HepG2 (cell line): ENCODE measurements around the gene TNFSF11. TPM values are rescaled to one million over a fixed set of nuclear protein-coding genes. Genes with fewer than 3 reads are reported as not detected.

Source experiments
- ATAC-seq: fragments of 200-7000 bp; cut with Tn5 transposase; 3 replicates; pipeline ENCODE4 v1.9.1; 2020; ENCODE audit warnings: mild to moderate bottlenecking, moderate library complexity
- BruUV-seq: library from RNA; stranded (reverse); fragments of 400-500 nt; replicated peaks from 2 replicates; lab custom pipeline; 2021; lab: Mats Ljungman, UMichigan
- CTCF ChIA-PET: fragments of 300-600 bp; formaldehyde crosslinking; extraction: SDS; loops from one replicate; lab custom pipeline; 2021; ENCODE audit warnings: low total read pairs, inconsistent platforms, low intra/inter-chr PET ratio; lab: Yijun Ruan, JAX
- POLR2A ChIA-PET: fragments of 350-600 bp; sonication (Branson Sonifier 250); formaldehyde crosslinking; loops from one replicate; lab custom pipeline; 2020; ENCODE audit warnings: antibody characterized with exemption, inconsistent platforms; lab: Yijun Ruan, JAX
- DNase-seq: peaks from one replicate; pipeline ENCODE4 v3.0.0-alpha.2; 2015; ENCODE audit warnings: low spot score
- FAIRE-seq: peaks from 3 replicates; lab custom pipeline; 2011; peaks lifted over from hg19 to GRCh38; lab: Jason Lieb, UNC
- H2AFZ ChIP-seq: one replicate; pipeline ENCODE4 v1.6.1; 2011; ENCODE audit warnings: low read length, inconsistent platforms
- H3K27ac ChIP-seq: fragments of 300-600 bp; 3 replicates; pipeline ENCODE4 v1.8.0; 2011; ENCODE audit warnings: mixed run types, mild to moderate bottlenecking, mixed read lengths, low read length, inconsistent platforms; ENCODE audit not compliant: insufficient read depth; ENCODE audit errors: extremely low read length
- H3K27me3 ChIP-seq, 2 experiments: fragments of 200-600 bp in 1 of 2; 2 replicates in 1 of 2; 3 replicates in 1 of 2; pipeline versions ENCODE4 v1.6.0 to v1.8.0; 2011; ENCODE audit warnings: low read length in 2 of 2, mild to moderate bottlenecking in 2 of 2, moderate library complexity in 2 of 2, inconsistent platforms in 1 of 2; ENCODE audit not compliant: insufficient read depth in 2 of 2, control insufficient read depth in 1 of 2
- H3K36me3 ChIP-seq, 2 experiments: fragments of 200-600 bp in 1 of 2; replicated peaks in 1 of 2; 2 replicates in 1 of 2; 3 replicates in 1 of 2; pipeline versions ENCODE4 v1.5.1 to v1.8.0; 2011; ENCODE audit warnings: low read length in 2 of 2, inconsistent platforms in 1 of 2; ENCODE audit not compliant: insufficient read depth in 2 of 2, control insufficient read depth in 1 of 2
- H3K4me1 ChIP-seq: 2 replicates; pipeline ENCODE4 v1.5.1; 2012; ENCODE audit warnings: low read length, inconsistent platforms; ENCODE audit not compliant: insufficient read depth
- H3K4me2 ChIP-seq: 2 replicates; pipeline ENCODE4 v1.6.0; 2011; ENCODE audit warnings: low read depth, low read length, inconsistent platforms
- H3K4me3 ChIP-seq, 3 experiments: fragments of 200-600 bp in 1 of 3; sonication (generic), shearing (Covaris generic) in 1 of 3; replicated peaks in 1 of 3; 2 replicates each; pipeline ENCODE4 v1.5.1; 2011 to 2016; ENCODE audit warnings: low read length in 3 of 3, inconsistent platforms in 2 of 3, low read depth in 2 of 3, mild to moderate bottlenecking in 2 of 3, control low read depth in 1 of 3, mixed read lengths in 1 of 3; ENCODE audit not compliant: insufficient read depth in 1 of 3
- H3K79me2 ChIP-seq: one replicate; pipeline ENCODE4 v1.6.1; 2011; ENCODE audit warnings: low read length, inconsistent platforms; ENCODE audit not compliant: insufficient read depth
- H3K9ac ChIP-seq: 2 replicates; pipeline ENCODE4 v1.6.0; 2011; ENCODE audit warnings: mild to moderate bottlenecking, low read depth, low read length, inconsistent platforms; ENCODE audit not compliant: insufficient read depth
- H3K9me3 ChIP-seq: 2 replicates; pipeline ENCODE4 v1.5.1; 2012; ENCODE audit warnings: mild to moderate bottlenecking, low read length
- H4K20me1 ChIP-seq: 2 replicates; pipeline ENCODE4 v1.6.0; 2011; ENCODE audit warnings: inconsistent platforms, mild to moderate bottlenecking, low read length, moderate library complexity; ENCODE audit not compliant: insufficient read depth
- ARID2 ChIP-seq: sonication (generic); formaldehyde crosslinking; IDR thresholded peaks from 2 replicates; pipeline ENCODE4 v1.8.1; 2022; ENCODE audit warnings: mild to moderate bottlenecking, missing genetic modification reagents, borderline replicate concordance
- HOXA3 ChIP-seq: sonication (generic); formaldehyde crosslinking; IDR thresholded peaks from 2 replicates; pipeline ENCODE4 v1.5.0; 2020; ENCODE audit warnings: missing genetic modification reagents
- KDM2A ChIP-seq: sonication (generic); formaldehyde crosslinking; IDR thresholded peaks from 2 replicates; pipeline ENCODE4 v1.4.0; 2020; ENCODE audit warnings: low read depth, missing genetic modification reagents, borderline replicate concordance
- KDM6A ChIP-seq: IDR thresholded peaks from 2 replicates; pipeline ENCODE4 v1.6.1; 2016; ENCODE audit warnings: low read depth
- NBN ChIP-seq: fragments of 450-650 bp; conservative IDR thresholded peaks from 2 replicates; pipeline ENCODE4 v1.6.1; 2017
- NCOR1 ChIP-seq: fragments of 200-600 bp; sonication (generic); IDR thresholded peaks from 2 replicates; pipeline ENCODE4 v1.7.0; 2017; ENCODE audit warnings: antibody characterized with exemption, low read length, borderline replicate concordance
- SUZ12 ChIP-seq: fragments of 150-350 bp; IDR thresholded peaks from 2 replicates; pipeline ENCODE4 v1.6.1; 2014; ENCODE audit warnings: low read depth, low read length
- ZNF564 ChIP-seq: sonication (generic); formaldehyde crosslinking; IDR thresholded peaks from 2 replicates; pipeline ENCODE4 v1.8.1; 2023; ENCODE audit warnings: mild to moderate bottlenecking, missing genetic modification reagents
- ZNF569 ChIP-seq: sonication (generic); formaldehyde crosslinking; IDR thresholded peaks from 2 replicates; pipeline ENCODE4 v1.5.0; 2020; ENCODE audit warnings: mild to moderate bottlenecking, missing genetic modification reagents, moderate library complexity, borderline replicate concordance
- ZNF75D ChIP-seq: sonication (generic); formaldehyde crosslinking; IDR thresholded peaks from 2 replicates; pipeline ENCODE4 v1.8.1; 2023; ENCODE audit warnings: missing genetic modification reagents, mild to moderate bottlenecking, borderline replicate concordance
- WGBS: methylation state at CpG from one replicate; pipeline ENCODE4 v1.1.6; 2017; ENCODE audit warnings: low lambda C conversion rate; 5-methylcytosine and 5-hydroxymethylcytosine counted together
- in situ Hi-C: cut with HindIII; loops from 2 replicates; pipeline ENCODE4 v1.10.0; 2017; ENCODE audit warnings: low pct_unique_long_range_greater_than_20kb; ENCODE audit not compliant: extremely low pct_ligation_motif_present
- intact Hi-C: fragments of 100-400 bp; cut with micrococcal nuclease; formaldehyde crosslinking; loops from one replicate; pipeline ENCODE4 v1.10.0; 2022; ENCODE audit not compliant: unreplicated experiment
- polyA plus RNA-seq, 8 experiments: library from polyadenylated mRNA; depleted of rRNA in 3 of 8; stranded (reverse) in 7 of 8; unstranded in 1 of 8; fragments of >200 nt; fragmentation: Illumina TruSeq in 4 of 8; extraction: Trizol in 4 of 8; gene quantifications; 2 replicates each; pipeline versions ENCODE4 v1.2.1 to v1.2.3, GENCODE V29; 2011 to 2016; ENCODE audit warnings: low read depth in 4 of 8, missing spikeins in 1 of 8, mixed read lengths in 1 of 8; ENCODE audit not compliant: insufficient read depth in 1 of 8
- total RNA-seq, 5 experiments: library from RNA; depleted of rRNA; stranded (reverse); fragments of >200 nt; fragmentation: Illumina TruSeq; extraction: Trizol; gene quantifications; 2 replicates each; pipeline ENCODE4 v1.2.3, GENCODE V29; 2016; ENCODE audit warnings: low read depth in 1 of 5
- TF ChIP-seq, protein P1 (sequence below): sonication (generic); formaldehyde crosslinking; IDR thresholded peaks from 2 replicates; pipeline ENCODE4 v1.5.0; 2020; ENCODE audit warnings: missing genetic modification reagents
- TF ChIP-seq, protein P2 (sequence below): sonication (generic); formaldehyde crosslinking; IDR thresholded peaks from 2 replicates; pipeline ENCODE4 v1.4.0; 2020; ENCODE audit warnings: missing genetic modification reagents

Gene TNFSF11
- total and polyA plus RNA-seq, 2 of the 13 experiments (the other 11 are each of a cell fraction or from before 2014, with no cell fraction given): 0.03 TPM; not detected in 1

DNA sequence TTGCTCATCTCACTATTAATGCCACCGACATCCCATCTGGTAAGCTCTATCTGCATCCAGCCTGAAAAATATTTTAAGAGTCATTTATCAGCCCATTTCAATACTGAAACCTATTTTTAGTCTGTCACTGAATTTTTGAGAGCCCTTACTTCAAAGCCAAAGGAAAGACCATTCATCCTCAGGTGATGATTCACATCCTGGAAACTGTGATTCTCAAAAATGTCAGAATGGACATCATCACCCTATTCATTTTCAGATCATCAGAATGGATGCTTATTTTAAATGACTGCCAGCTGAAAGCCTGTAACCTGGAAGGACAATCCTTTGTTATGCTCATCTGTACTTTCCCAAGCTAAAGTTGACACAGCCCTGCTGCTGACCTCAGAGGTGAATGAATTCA is 27.0 kb downstream of the TNFSF11 start:
- H3K4me1 ChIP-seq: no peaks in the 10 kb centered on the region
- no peaks in the 10 kb centered on the region for H4K20me1 ChIP-seq
- CTCF ChIA-PET: no interaction called here
- 7% methylated on average over 1 of the region's 1 CpG for WGBS
- H3K4me3 ChIP-seq: no peak overlapping the region
- in situ Hi-C loops: no loop called here
- DNase-seq: no peak
- H3K9me3 ChIP-seq: no peaks in the 10 kb centered on the region
- no peaks in the 10 kb centered on the region for H3K27me3 ChIP-seq
- FAIRE-seq: no peak
- no peak overlapping the region for H3K9ac ChIP-seq
- no peaks in the 10 kb centered on the region for H3K36me3 ChIP-seq
- POLR2A ChIA-PET: no interaction called here
- H3K79me2 ChIP-seq: no peaks in the 10 kb centered on the region
- TF ChIP-seq NBN (no peak), ZNF569 (CRISPR knock-in tag) (no peak), HOXA3 (CRISPR knock-in tag) (no peak), ZNF564 (no peak), KDM6A (CRISPR knock-in tag) (no peak), NCOR1 (no peak), SUZ12 (no peak), ARID2 (CRISPR knock-in tag) (no peak), KDM2A (CRISPR knock-in tag) (no peak), ZNF75D (CRISPR knock-in tag) (no peak)
- TF ChIP-seq, protein P1, sequence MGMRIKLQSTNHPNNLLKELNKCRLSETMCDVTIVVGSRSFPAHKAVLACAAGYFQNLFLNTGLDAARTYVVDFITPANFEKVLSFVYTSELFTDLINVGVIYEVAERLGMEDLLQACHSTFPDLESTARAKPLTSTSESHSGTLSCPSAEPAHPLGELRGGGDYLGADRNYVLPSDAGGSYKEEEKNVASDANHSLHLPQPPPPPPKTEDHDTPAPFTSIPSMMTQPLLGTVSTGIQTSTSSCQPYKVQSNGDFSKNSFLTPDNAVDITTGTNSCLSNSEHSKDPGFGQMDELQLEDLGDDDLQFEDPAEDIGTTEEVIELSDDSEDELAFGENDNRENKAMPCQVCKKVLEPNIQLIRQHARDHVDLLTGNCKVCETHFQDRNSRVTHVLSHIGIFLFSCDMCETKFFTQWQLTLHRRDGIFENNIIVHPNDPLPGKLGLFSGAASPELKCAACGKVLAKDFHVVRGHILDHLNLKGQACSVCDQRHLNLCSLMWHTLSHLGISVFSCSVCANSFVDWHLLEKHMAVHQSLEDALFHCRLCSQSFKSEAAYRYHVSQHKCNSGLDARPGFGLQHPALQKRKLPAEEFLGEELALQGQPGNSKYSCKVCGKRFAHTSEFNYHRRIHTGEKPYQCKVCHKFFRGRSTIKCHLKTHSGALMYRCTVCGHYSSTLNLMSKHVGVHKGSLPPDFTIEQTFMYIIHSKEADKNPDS (CRISPR knock-in tag): no peak
- TF ChIP-seq, protein P2, sequence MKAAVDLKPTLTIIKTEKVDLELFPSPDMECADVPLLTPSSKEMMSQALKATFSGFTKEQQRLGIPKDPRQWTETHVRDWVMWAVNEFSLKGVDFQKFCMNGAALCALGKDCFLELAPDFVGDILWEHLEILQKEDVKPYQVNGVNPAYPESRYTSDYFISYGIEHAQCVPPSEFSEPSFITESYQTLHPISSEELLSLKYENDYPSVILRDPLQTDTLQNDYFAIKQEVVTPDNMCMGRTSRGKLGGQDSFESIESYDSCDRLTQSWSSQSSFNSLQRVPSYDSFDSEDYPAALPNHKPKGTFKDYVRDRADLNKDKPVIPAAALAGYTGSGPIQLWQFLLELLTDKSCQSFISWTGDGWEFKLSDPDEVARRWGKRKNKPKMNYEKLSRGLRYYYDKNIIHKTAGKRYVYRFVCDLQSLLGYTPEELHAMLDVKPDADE (CRISPR knock-in tag): no peak
- H2AFZ ChIP-seq: no peak overlapping the region
- no peak overlapping the region for H3K4me2 ChIP-seq
- H3K27ac ChIP-seq: no peak overlapping the region
- no TSS peak for BruUV-seq
- intact Hi-C loops: no loop called here
- ATAC-seq: no peak
